ENCODE data around the gene INPP4B. TPM values are rescaled to one million over a fixed set of nuclear protein-coding genes. Genes with fewer than 3 reads are reported as not detected.

The INPP4B gene
- total and polyA plus RNA-seq, 2 experiments from 2014 or later, result 20.3 to 27.5 TPM

GRCh38 chr4:142365391-142365790 is 480.7 kb downstream of the INPP4B start:
- Histone ChIP-seq H3K9me3 (ENCODE audit: low read depth) (no peaks in the 10 kb centered on the region), H3F3A (ENCODE audit: insufficient read depth) (no peaks in the 10 kb centered on the region), H2AFZ (no peak overlapping the region), H3K4me2 (ENCODE audit: unreplicated experiment) (peak overlapping the region; percentile 33), H3K27ac (no peak overlapping the region), H3K9me2 (ENCODE audit: insufficient read depth) (no peaks in the 10 kb centered on the region), H3K36me3 (ENCODE audit: low read depth) (no peaks in the 10 kb centered on the region), H3K79me2 (ENCODE audit: insufficient read depth) (peaks cover 87% of the 10 kb centered on the region), H4K20me1 (ENCODE audit: insufficient read depth) (no peaks in the 10 kb centered on the region), H3K27me3 (replicated peaks; ENCODE audit: insufficient read depth) (no peaks in the 10 kb centered on the region), H3K9ac (no peak overlapping the region), H3K4me3 (no peak overlapping the region), H3K4me1 (ENCODE audit: insufficient read depth) (peaks cover 18% of the 10 kb centered on the region)
- TF ChIP-seq EZH2phosphoT487 (IDR thresholded peaks at IDR 0.05; ENCODE audit: insufficient read depth, low read depth) (no peak), EZH2 (IDR thresholded peaks at IDR 0.05; ENCODE audit: insufficient read depth, poor library complexity, severe bottlenecking) (no peak)
- in situ Hi-C loops (cut with MboI), result no loop called here
- DNase-seq, result peak; percentile 47
- 0 to 4% methylated on average over 1 of the region's 1 CpG for WGBS, 2 experiments (ENCODE audit: low coverage in 1 of 2, low lambda C conversion rate in 2 of 2, missing lambda C conversion rate in 2 of 2)

DNA sequence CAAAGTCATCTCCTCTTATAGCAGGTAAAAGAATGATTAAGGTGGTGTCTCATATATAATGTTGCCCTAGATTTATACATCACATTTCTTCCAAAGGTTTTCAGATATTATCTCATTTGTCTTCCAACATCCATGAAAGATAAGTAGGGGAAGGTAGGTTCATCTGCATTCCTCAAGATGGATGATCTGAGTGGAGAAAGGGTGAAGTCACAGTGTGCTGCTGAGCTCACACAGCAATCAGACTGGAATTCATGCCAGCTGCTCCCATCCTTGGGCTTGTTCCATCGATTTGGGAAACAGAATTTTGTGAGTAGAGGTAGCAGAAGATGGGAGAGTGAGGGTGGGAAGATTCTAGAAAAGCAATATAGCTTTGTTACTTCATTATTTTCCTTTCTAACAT is 482.4 kb downstream of the INPP4B start:
- Histone ChIP-seq H3K4me1 (ENCODE audit: insufficient read depth) (peaks cover 14% of the 10 kb centered on the region), H3K79me2 (ENCODE audit: insufficient read depth) (peaks cover 89% of the 10 kb centered on the region), H3K4me3 (no peak overlapping the region), H3K9ac (no peak overlapping the region), H3K27ac (no peak overlapping the region), H3K4me2 (ENCODE audit: unreplicated experiment) (no peak overlapping the region), H3K36me3 (ENCODE audit: low read depth) (no peaks in the 10 kb centered on the region), H2AFZ (no peak overlapping the region), H3K27me3 (replicated peaks; ENCODE audit: insufficient read depth) (no peaks in the 10 kb centered on the region), H3K9me3 (ENCODE audit: low read depth) (no peaks in the 10 kb centered on the region), H4K20me1 (ENCODE audit: insufficient read depth) (no peaks in the 10 kb centered on the region), H3K9me2 (ENCODE audit: insufficient read depth) (no peaks in the 10 kb centered on the region), H3F3A (ENCODE audit: insufficient read depth) (no peaks in the 10 kb centered on the region)
- no peak for DNase-seq
- WGBS, 2 experiments (ENCODE audit: low coverage in 1 of 2, low lambda C conversion rate in 2 of 2, missing lambda C conversion rate in 2 of 2), result 83 to 100% methylated on average over 1 of the region's 1 CpG
- TF ChIP-seq EZH2phosphoT487 (IDR thresholded peaks at IDR 0.05; ENCODE audit: insufficient read depth, low read depth), result no peak
- no peak for TF ChIP-seq EZH2 (IDR thresholded peaks at IDR 0.05; ENCODE audit: insufficient read depth, poor library complexity, severe bottlenecking)
- in situ Hi-C loops (cut with MboI), result no loop called here

DNA sequence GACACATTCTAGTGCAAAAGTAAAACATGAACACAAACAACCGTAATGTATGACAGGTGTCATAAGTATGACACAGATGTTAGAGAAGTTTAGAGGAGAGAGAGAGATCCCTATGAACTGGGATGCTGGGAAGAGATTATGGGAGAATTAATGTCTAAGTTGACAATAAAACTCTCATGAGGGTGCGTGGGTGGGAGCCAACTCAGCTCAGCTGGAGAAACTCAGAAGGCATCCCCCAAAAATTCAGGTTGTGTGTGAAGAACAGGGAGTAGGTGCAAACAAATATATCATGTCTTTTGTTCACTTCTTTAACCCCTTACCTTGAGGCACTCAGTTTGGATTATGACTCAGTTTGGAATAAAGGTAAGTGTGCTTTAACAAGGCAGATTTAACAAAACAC is 484.1 kb downstream of the INPP4B start:
- TF ChIP-seq EZH2phosphoT487 (IDR thresholded peaks at IDR 0.05; ENCODE audit: insufficient read depth, low read depth), result no peak
- TF ChIP-seq EZH2 (IDR thresholded peaks at IDR 0.05; ENCODE audit: insufficient read depth, poor library complexity, severe bottlenecking), result no peak
- no peaks in the 10 kb centered on the region for H4K20me1 ChIP-seq (ENCODE audit: insufficient read depth)
- in situ Hi-C loops (cut with MboI), result no loop called here
- H3F3A ChIP-seq (ENCODE audit: insufficient read depth), result no peaks in the 10 kb centered on the region
- H3K4me3 ChIP-seq, result no peak overlapping the region
- H3K79me2 ChIP-seq (ENCODE audit: insufficient read depth), result peaks cover 84% of the 10 kb centered on the region
- peaks cover 14% of the 10 kb centered on the region for H3K4me1 ChIP-seq (ENCODE audit: insufficient read depth)
- 98 to 100% methylated on average over 2 of the region's 2 CpGs for WGBS, 2 experiments (ENCODE audit: low coverage in 1 of 2, low lambda C conversion rate in 2 of 2, missing lambda C conversion rate in 2 of 2)
- no peaks in the 10 kb centered on the region for H3K9me3 ChIP-seq (ENCODE audit: low read depth)
- no peaks in the 10 kb centered on the region for H3K27me3 ChIP-seq (replicated peaks; ENCODE audit: insufficient read depth)
- H3K4me2 ChIP-seq (ENCODE audit: unreplicated experiment), result no peak overlapping the region
- no peaks in the 10 kb centered on the region for H3K36me3 ChIP-seq (ENCODE audit: low read depth)
- H3K9ac ChIP-seq, result no peak overlapping the region
- no peak for DNase-seq
- no peaks in the 10 kb centered on the region for H3K9me2 ChIP-seq (ENCODE audit: insufficient read depth)
- no peak overlapping the region for H2AFZ ChIP-seq
- no peak overlapping the region for H3K27ac ChIP-seq

- Histone ChIP-seq H3K9me2 (ENCODE audit: insufficient read depth) (no peaks in the 10 kb centered on the region), H3K27ac (no peak overlapping the region), H3K9ac (no peak overlapping the region), H3K4me3 (no peak overlapping the region), H4K20me1 (ENCODE audit: insufficient read depth) (no peaks in the 10 kb centered on the region), H3K36me3 (ENCODE audit: low read depth) (no peaks in the 10 kb centered on the region), H3K79me2 (ENCODE audit: insufficient read depth) (peaks cover 84% of the 10 kb centered on the region), H3K9me3 (ENCODE audit: low read depth) (no peaks in the 10 kb centered on the region), H3K27me3 (replicated peaks; ENCODE audit: insufficient read depth) (no peaks in the 10 kb centered on the region), H3K4me1 (ENCODE audit: insufficient read depth) (peaks cover 14% of the 10 kb centered on the region), H3F3A (ENCODE audit: insufficient read depth) (no peaks in the 10 kb centered on the region), H2AFZ (no peak overlapping the region), H3K4me2 (ENCODE audit: unreplicated experiment) (no peak overlapping the region)
- TF ChIP-seq EZH2phosphoT487 (IDR thresholded peaks at IDR 0.05; ENCODE audit: insufficient read depth, low read depth), result no peak
- TF ChIP-seq EZH2 (IDR thresholded peaks at IDR 0.05; ENCODE audit: insufficient read depth, poor library complexity, severe bottlenecking), result no peak
- DNase-seq, result no peak
- WGBS, 2 experiments (ENCODE audit: low coverage in 1 of 2, low lambda C conversion rate in 2 of 2, missing lambda C conversion rate in 2 of 2), result 95 to 100% methylated on average over 1 of the region's 1 CpG
- in situ Hi-C loops (cut with MboI), result no loop called here
Measured at GRCh38 chr4:142360657-142361056, 485.4 kb downstream of the INPP4B start.

- DNase-seq, result no peak
- Histone ChIP-seq H3K36me3 (ENCODE audit: low read depth) (no peaks in the 10 kb centered on the region), H3K9me3 (ENCODE audit: low read depth) (no peaks in the 10 kb centered on the region), H3K4me3 (no peak overlapping the region), H3K27ac (no peak overlapping the region), H3K9ac (no peak overlapping the region), H3K27me3 (replicated peaks; ENCODE audit: insufficient read depth) (no peaks in the 10 kb centered on the region), H3F3A (ENCODE audit: insufficient read depth) (peaks cover 14% of the 10 kb centered on the region), H2AFZ (no peak overlapping the region), H3K4me2 (ENCODE audit: unreplicated experiment) (no peak overlapping the region), H4K20me1 (ENCODE audit: insufficient read depth) (no peaks in the 10 kb centered on the region), H3K9me2 (ENCODE audit: insufficient read depth) (no peaks in the 10 kb centered on the region), H3K4me1 (ENCODE audit: insufficient read depth) (peaks cover 23% of the 10 kb centered on the region), H3K79me2 (ENCODE audit: insufficient read depth) (peaks cover 78% of the 10 kb centered on the region)
- TF ChIP-seq EZH2 (IDR thresholded peaks at IDR 0.05; ENCODE audit: insufficient read depth, poor library complexity, severe bottlenecking), result no peak
- no peak for TF ChIP-seq EZH2phosphoT487 (IDR thresholded peaks at IDR 0.05; ENCODE audit: insufficient read depth, low read depth)
- in situ Hi-C loops (cut with MboI), result loop anchor here (10.0 kb wide), 2 partner anchors 356 to 486 kb away; partner anchors contain the start of gene INPP4B
- 87 to 92% methylated on average over 4 of the region's 4 CpGs for WGBS, 2 experiments (ENCODE audit: low coverage in 1 of 2, low lambda C conversion rate in 2 of 2, missing lambda C conversion rate in 2 of 2)
Measured at GRCh38 chr4:142358656-142359055, 487.4 kb downstream of the INPP4B start.

Data from GM23248 (cell line).